Activated CD8-positive, alpha-beta T cell treated with anti-CD3 and anti-CD28 coated beads, Interleukin-2, amount 10 ng/mL, durations not matched to agents 7 days and 5 days (primary cell): Measurements from ENCODE around the gene ST8SIA1. TPM values are rescaled to one million over a fixed set of nuclear protein-coding genes. Genes with fewer than 3 reads are reported as not detected.

Source experiments
- ATAC-seq: fragments of 150-1000 bp; cut with Tn5 transposase; one replicate; pipeline ENCODE4 v1.10.0; 2021; ENCODE audit warnings: moderate library complexity
- CTCF ChIA-PET: fragments of 350-600 bp; sonication (Branson Sonifier 250); formaldehyde crosslinking; loops from one replicate; lab custom pipeline; 2021; ENCODE audit warnings: antibody characterized with exemption; lab: Charles Lee
- POLR2A ChIA-PET: fragments of 350-600 bp; sonication (Branson Sonifier 250); formaldehyde crosslinking; loops from one replicate; lab custom pipeline; 2021; ENCODE audit warnings: antibody characterized with exemption; lab: Charles Lee
- DNase-seq: peaks from one replicate; pipeline ENCODE4 v3.0.0-alpha.2; 2020
- H3K27ac Mint-ChIP-seq: one replicate; pipeline ENCODE4 v1.8.0; 2021; ENCODE audit warnings: mild to moderate bottlenecking, mixed read lengths
- H3K27me3 Mint-ChIP-seq: one replicate; pipeline ENCODE4 v1.8.0; 2021; ENCODE audit warnings: low read depth, mixed read lengths
- H3K36me3 Mint-ChIP-seq: one replicate; pipeline ENCODE4 v1.8.0; 2021; ENCODE audit warnings: low read depth, mixed read lengths
- H3K4me1 Mint-ChIP-seq: one replicate; pipeline ENCODE4 v1.8.0; 2021; ENCODE audit warnings: low read depth, mixed read lengths
- H3K4me3 Mint-ChIP-seq: one replicate; pipeline ENCODE4 v1.8.0; 2021; ENCODE audit warnings: mild to moderate bottlenecking, mixed read lengths
- H3K9me3 Mint-ChIP-seq: one replicate; pipeline ENCODE4 v1.8.0; 2022; ENCODE audit warnings: mixed read lengths; ENCODE audit not compliant: insufficient read depth
- total RNA-seq, 2 experiments: library from RNA; stranded (reverse); gene quantifications; one replicate each; pipeline ENCODE4 v1.2.3, GENCODE V29; 2021

The ST8SIA1 gene
- total RNA-seq, 2 experiments from 2014 or later, result 0.29 to 0.34 TPM

DNA sequence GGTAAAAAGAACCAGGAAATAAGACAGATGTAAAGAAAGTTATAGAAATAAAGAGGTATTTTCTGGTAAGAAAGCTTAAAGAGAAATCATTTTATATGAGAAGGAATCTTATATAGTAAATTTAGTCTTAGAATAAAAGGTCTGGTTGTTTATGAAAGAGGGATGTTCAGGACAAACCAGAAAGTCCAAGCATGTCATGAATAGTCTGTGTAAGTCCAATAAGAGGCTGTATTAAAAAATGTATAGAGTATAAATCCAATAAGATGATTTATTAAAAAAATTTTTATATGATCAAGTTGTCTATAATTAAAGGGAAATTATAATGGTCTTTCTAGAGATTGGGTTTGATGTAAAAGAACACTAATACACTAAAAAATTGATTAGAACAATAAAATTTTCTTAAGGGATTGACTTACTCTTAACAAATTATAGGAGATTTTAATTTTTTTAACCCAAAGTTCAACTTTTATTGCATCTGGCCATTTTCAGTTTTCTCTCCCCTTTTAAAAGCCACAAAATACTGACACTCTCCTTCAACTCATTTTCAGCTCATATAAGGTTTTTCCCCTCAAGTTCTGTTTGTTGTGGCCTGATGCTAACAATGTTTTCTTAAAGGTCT lies 35.1 kb downstream of the ST8SIA1 start:
- no peak for DNase-seq
- POLR2A ChIA-PET, result no interaction called here
- CTCF ChIA-PET, result no interaction called here
- Mint-ChIP-seq H3K4me3 (no peak overlapping the region), H3K27me3 (no peaks in the 10 kb centered on the region), H3K4me1 (no peaks in the 10 kb centered on the region), H3K27ac (no peak overlapping the region), H3K9me3 (peaks cover 20% of the 10 kb centered on the region), H3K36me3 (peaks cover 4% of the 10 kb centered on the region)
- ATAC-seq, result no peak

DNA sequence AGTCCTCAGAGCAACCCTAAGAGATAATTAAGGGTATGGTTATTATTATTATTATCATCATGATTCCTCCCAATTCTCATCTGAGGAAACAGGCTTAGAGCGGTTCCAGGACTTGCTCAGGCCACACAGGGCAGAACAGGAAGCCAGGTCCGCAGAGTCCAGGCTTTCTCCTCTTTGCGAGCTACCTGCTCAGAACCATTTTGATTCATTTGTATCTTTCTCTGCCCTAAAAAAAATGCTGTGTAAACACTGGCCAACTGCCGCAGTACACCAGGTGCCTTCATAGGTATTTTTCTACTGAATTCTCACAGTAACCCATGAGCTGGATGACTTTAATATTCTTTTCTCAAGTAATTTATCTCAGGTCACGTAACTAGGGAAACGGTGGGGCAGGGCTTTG lies 45.3 kb downstream of the ST8SIA1 start:
- Mint-ChIP-seq H3K4me3 (no peak overlapping the region), H3K36me3 (no peaks in the 10 kb centered on the region), H3K27me3 (peaks cover 3% of the 10 kb centered on the region), H3K4me1 (peaks cover 12% of the 10 kb centered on the region), H3K27ac (no peak overlapping the region), H3K9me3 (no peaks in the 10 kb centered on the region)
- POLR2A ChIA-PET, result no interaction called here
- CTCF ChIA-PET, result interaction anchor here (1.3 kb wide), 1 partner anchor 32 kb away, joined by 3 read pairs; no protein-coding TSS in a partner anchor
- DNase-seq, result no peak
- ATAC-seq, result no peak

DNA sequence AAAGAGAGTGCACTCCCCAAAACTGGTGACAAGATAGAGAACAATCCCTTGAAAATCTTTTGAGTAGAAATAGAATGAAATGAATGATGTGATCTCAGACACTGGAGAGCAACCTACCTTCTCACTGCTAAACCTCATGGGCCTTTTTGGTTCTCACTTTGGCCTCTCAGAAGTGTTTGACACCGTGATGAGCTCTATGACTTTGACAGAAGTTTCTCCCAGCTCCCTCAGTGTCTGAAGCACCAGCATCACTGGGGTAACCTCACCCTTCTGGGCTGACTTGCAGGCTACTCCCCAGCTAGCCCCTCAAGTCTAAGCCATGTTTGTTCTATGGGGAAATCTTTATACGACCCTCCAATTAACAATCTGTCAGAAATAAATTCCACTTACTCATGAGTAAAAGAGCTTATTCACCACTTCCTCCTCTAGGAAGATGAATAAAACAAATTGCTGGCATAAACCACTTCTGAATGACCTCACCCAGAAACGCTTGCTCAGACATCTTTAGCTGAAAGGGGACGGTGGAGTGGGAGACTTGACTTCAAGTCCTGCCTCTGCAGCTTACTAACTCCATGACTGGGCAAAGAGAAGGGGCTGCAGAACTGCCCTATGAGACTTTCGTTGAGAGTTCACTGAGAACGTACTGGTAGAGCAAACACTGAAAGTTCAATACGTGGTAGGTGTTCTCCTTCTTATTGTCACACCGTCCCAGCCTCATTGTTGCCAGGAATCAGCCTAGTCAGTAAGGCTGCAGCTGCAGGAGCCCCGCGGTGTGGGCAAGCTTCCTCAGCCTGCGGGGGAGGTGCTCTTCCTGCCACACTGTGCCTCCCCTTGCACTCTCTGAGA lies 46.5 kb downstream of the ST8SIA1 start:
- CTCF ChIA-PET, result interaction anchor here (0.8 to 1.1 kb wide), 2 partner anchors 48 to 115 kb away, joined by 3 read pairs; no protein-coding TSS in a partner anchor
- Mint-ChIP-seq H3K9me3 (no peaks in the 10 kb centered on the region), H3K36me3 (no peaks in the 10 kb centered on the region), H3K27ac (peak overlapping the region; percentile 35), H3K4me1 (peaks cover 12% of the 10 kb centered on the region), H3K27me3 (peaks cover 3% of the 10 kb centered on the region), H3K4me3 (peak overlapping the region; percentile 20)
- POLR2A ChIA-PET, result interaction anchor here (0.5 kb wide), 1 partner anchor 11 kb away, joined by 3 read pairs; no protein-coding TSS in a partner anchor
- DNase-seq, result no peak
- ATAC-seq, result peak; percentile 58

DNA sequence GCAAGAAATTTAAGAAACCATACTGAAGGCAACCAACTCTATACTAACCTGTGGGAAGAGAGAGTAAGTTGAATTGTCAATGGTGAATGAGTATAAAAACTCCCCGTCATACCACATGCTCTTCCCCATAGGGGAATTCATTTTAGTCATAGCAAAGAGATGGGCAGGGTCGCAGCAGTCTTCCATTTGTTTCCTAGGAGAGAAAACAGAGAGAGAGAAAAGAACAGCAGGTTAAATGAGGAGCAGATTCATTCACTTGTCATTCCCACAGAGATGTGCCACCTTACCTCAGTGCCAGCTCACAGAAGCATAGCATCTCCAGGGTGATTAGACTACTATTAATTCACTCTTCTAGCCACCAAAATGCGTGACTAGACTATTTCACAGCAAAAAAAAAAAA lies 47.4 kb downstream of the ST8SIA1 start:
- ATAC-seq, result no peak
- Mint-ChIP-seq H3K27me3 (peaks cover 3% of the 10 kb centered on the region), H3K27ac (no peak overlapping the region), H3K36me3 (no peaks in the 10 kb centered on the region), H3K9me3 (no peaks in the 10 kb centered on the region), H3K4me3 (no peak overlapping the region), H3K4me1 (peaks cover 12% of the 10 kb centered on the region)
- CTCF ChIA-PET, result interaction anchor here (0.8 to 1.1 kb wide), 2 partner anchors 48 to 114 kb away, joined by 3 read pairs; no protein-coding TSS in a partner anchor
- no peak for DNase-seq
- POLR2A ChIA-PET, result no interaction called here

DNA sequence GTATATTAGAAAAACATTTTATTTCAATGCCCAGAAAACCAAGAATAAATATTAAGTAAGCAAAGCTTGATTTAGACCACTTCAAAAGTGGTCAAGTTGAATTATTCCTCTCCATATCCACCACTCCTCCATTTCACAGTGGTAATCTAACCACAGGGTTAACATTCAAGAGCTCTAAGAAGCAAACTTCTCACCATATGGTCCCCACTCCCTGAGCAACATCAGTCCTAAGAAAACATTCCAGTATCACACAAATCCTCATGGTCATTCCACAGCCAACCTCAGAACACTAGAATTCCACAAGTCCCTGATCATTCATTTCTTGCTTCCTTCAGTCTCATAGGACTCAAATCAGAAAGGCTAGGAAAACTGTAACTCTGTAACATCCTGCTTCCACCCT lies 47.9 kb downstream of the ST8SIA1 start:
- H3K9me3 Mint-ChIP-seq, result no peaks in the 10 kb centered on the region
- no peak for DNase-seq
- peaks cover 12% of the 10 kb centered on the region for H3K4me1 Mint-ChIP-seq
- ChIA-PET POLR2A (no interaction called here), CTCF (interaction anchor here (1.2 kb wide), 1 partner anchor 49 kb away, joined by 5 read pairs; no protein-coding TSS in a partner anchor)
- no peak overlapping the region for H3K27ac Mint-ChIP-seq
- no peak overlapping the region for H3K4me3 Mint-ChIP-seq
- H3K27me3 Mint-ChIP-seq, result peaks cover 3% of the 10 kb centered on the region
- no peak for ATAC-seq
- no peaks in the 10 kb centered on the region for H3K36me3 Mint-ChIP-seq

DNA sequence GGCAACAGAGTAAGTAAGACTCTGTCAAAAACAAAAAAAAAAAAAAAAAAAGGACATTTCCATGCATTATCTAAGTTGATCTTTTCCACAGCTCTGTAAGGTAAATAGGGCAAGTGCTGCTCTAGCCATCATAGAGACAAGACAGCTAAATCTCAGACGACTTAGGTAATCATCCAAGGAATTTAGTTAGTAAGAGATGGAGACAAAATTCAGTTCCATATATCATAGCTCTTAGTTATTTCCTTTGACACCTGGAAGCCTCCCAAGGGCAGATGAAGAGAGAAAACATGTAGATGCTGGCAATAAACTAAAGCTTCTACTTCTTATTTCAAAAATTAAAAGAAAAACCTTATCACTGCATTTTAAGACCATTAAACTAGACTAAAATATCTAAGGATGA lies 48.7 kb downstream of the ST8SIA1 start:
- Mint-ChIP-seq H3K36me3 (no peaks in the 10 kb centered on the region), H3K4me3 (no peak overlapping the region), H3K27ac (no peak overlapping the region), H3K4me1 (peaks cover 12% of the 10 kb centered on the region), H3K27me3 (peaks cover 3% of the 10 kb centered on the region), H3K9me3 (no peaks in the 10 kb centered on the region)
- ATAC-seq, result no peak
- ChIA-PET POLR2A (no interaction called here), CTCF (interaction anchor here (1.2 kb wide), 1 partner anchor 50 kb away, joined by 5 read pairs; no protein-coding TSS in a partner anchor)
- DNase-seq, result no peak

DNA sequence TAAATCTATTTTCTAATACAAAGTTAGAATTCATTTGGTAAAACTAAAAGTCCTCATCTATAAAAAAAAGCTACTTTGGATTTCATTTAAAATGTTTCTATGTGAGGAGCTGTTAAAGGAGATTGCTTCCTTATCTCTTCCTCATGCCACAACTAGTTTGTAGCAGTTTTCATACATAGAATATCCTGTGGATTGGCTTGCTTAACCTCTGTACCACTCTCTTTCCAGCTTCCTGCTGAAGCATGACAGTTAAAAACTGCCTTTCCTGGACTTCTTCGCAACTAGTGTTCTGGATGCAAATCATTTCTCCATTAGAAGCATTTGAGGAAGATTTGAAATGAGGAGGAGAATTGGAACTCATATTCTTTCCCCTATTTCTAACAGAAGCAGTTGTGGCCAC lies 49.6 kb downstream of the ST8SIA1 start:
- Mint-ChIP-seq H3K27ac (no peak overlapping the region), H3K4me3 (no peak overlapping the region), H3K27me3 (peaks cover 3% of the 10 kb centered on the region), H3K9me3 (no peaks in the 10 kb centered on the region), H3K4me1 (peaks cover 12% of the 10 kb centered on the region), H3K36me3 (no peaks in the 10 kb centered on the region)
- ATAC-seq (no peak), DNase-seq (no peak)
- ChIA-PET CTCF (no interaction called here), POLR2A (no interaction called here)

DNA sequence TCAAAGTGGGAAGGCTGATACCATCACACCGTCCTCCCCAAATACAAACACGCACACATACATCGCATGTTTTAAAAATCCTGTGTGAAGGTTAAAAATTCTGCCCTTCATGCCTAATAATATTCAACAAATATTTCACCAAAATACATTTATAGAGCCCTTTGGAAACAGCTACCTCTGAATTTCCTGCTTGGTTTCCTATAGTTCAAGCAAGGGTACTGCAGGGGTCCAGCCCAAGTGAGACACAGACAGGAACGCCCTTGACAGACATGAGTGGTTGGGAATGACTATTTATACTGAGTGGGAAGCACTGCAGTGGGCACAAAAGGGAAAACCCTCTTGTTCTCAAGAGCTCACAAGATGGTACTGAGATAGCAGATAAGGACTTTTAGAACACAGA lies 51.0 kb downstream of the ST8SIA1 start:
- CTCF ChIA-PET, result no interaction called here
- no peaks in the 10 kb centered on the region for H3K36me3 Mint-ChIP-seq
- no peak overlapping the region for H3K27ac Mint-ChIP-seq
- H3K4me3 Mint-ChIP-seq, result no peak overlapping the region
- H3K9me3 Mint-ChIP-seq, result no peaks in the 10 kb centered on the region
- DNase-seq (no peak), ATAC-seq (no peak)
- H3K27me3 Mint-ChIP-seq, result peaks cover 3% of the 10 kb centered on the region
- H3K4me1 Mint-ChIP-seq, result peaks cover 7% of the 10 kb centered on the region
- POLR2A ChIA-PET, result no interaction called here

DNA sequence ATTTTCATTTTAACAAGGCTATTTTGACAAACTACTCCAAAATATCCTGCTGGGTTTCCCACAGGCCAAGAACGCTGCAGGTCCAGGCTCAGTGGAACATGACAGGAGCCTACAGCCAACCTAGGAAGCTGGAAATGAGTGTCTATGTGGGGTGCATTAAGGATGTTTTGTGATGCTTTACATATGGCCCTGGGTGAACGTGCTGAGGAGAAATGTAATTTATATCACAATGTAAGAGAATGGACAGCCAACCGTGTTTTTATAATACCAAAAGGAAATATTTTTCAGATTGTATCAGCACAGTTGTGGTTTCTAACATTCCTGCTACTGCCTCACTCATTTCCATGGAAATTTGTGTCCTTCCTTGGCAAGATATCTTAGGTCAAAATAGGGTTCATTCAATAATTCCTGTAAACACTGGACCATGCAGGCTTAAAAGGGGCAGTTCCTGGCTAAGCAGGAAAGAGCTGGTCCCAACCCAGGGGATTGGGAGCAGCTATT lies 51.5 kb downstream of the ST8SIA1 start:
- Mint-ChIP-seq H3K4me1 (peaks cover 3% of the 10 kb centered on the region), H3K27ac (no peak overlapping the region), H3K27me3 (peaks cover 3% of the 10 kb centered on the region), H3K9me3 (no peaks in the 10 kb centered on the region), H3K36me3 (no peaks in the 10 kb centered on the region), H3K4me3 (no peak overlapping the region)
- CTCF ChIA-PET, result no interaction called here
- DNase-seq, result no peak
- POLR2A ChIA-PET, result no interaction called here
- ATAC-seq, result no peak

DNA sequence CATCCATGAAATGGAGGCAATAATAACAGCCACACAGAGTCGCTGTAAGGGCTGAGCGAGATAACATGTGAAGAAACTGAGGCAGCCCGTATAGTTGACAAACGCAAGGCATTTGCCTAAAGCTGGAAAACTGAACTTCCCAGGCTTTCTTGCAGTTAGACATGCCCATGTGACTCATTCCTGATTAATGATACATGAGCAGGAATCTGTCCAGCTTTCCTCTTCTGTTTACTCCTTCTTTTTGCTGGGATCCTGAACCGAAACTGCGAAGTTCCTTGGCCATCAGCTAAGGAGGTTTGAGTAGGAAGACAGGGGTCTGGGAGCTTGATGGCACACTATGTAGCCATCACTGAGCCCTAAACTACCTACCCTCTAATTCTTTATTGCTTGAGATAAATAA lies 52.2 kb downstream of the ST8SIA1 start:
- Mint-ChIP-seq H3K4me3 (no peak overlapping the region), H3K9me3 (no peaks in the 10 kb centered on the region), H3K27me3 (peaks cover 3% of the 10 kb centered on the region), H3K27ac (no peak overlapping the region), H3K36me3 (no peaks in the 10 kb centered on the region), H3K4me1 (no peaks in the 10 kb centered on the region)
- POLR2A ChIA-PET, result no interaction called here
- CTCF ChIA-PET, result no interaction called here
- ATAC-seq, result no peak
- no peak for DNase-seq

DNA sequence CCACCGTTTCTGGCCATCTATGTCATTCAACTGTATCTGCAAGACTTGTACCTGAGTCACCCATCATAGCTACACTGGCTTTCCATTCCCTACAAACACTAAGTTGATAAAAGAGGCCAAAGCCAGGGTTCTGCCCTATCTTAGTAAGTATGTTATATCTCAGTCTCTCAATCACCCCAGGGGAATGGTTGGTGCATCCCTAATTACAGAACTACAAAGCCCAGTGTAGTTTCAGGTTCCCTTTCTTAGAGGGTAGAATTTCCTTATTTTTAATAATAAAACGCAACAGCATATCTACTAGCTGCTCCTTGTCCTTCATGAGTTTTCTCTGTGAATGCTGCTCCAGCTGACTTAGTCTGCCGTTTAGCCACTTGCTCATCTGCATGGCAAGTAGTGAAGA lies 57.6 kb downstream of the ST8SIA1 start:
- Mint-ChIP-seq H3K27ac (no peak overlapping the region), H3K4me3 (no peak overlapping the region), H3K4me1 (no peaks in the 10 kb centered on the region), H3K27me3 (peaks cover 4% of the 10 kb centered on the region), H3K36me3 (no peaks in the 10 kb centered on the region), H3K9me3 (no peaks in the 10 kb centered on the region)
- ChIA-PET CTCF (no interaction called here), POLR2A (interaction anchor here (0.6 kb wide), 1 partner anchor 11 kb away, joined by 3 read pairs; no protein-coding TSS in a partner anchor)
- ATAC-seq (no peak), DNase-seq (no peak)

DNA sequence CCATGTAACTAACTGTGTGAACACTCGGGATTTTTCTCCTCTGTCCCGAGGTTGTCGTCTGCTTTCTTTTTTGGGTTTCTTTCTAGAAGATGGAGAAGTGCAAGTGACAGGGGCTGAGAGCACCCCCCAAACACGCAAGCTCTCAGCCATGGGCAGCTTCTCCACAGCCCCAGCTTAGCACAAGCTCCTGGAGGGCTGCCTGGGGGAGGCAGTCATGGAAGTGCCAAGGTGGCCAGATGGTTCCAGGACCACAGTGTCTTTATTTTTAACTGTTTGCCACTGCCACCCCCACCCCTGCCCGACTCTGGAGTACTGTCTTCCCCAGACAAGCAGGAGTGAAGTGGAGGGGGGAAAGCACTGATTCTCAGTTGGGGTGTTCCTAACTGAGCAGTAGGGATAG lies 58.2 kb downstream of the ST8SIA1 start:
- Mint-ChIP-seq H3K27ac (no peak overlapping the region), H3K4me3 (no peak overlapping the region), H3K36me3 (no peaks in the 10 kb centered on the region), H3K4me1 (no peaks in the 10 kb centered on the region), H3K27me3 (peaks cover 4% of the 10 kb centered on the region), H3K9me3 (no peaks in the 10 kb centered on the region)
- POLR2A ChIA-PET, result no interaction called here
- CTCF ChIA-PET, result no interaction called here
- ATAC-seq, result no peak
- no peak for DNase-seq
